ENCODE measurements around the gene LMAN2L.

LMAN2L gene

DNA sequence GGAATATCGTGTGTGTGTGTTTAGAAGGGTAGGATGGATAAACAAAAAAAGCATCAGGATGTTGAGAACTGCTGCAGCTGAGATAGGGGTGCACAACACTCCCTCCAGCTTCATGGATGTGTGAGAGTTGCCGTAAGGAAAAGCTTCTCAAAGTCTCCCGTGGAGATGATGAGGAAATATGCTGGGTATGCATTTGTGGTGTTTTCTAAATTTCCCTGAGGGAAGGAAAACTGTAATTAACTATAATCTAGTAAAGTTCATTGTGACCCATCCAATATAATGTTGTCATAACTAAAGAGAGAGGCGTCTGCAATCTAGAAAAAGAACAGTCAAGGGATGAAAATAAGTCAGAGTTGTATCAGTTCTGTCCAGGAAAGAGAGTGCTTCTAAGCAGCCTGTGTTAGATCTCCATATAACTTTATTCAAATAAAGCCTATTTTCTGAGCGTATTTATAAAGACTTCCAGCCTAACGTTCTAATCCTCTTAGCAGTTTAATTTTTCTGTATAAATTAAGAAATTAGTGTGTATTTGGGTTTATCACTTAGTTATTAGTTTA is 7.3 kb upstream of the LMAN2L start:
- no peak overlapping the region for H3K4me3 ChIP-seq (ENCODE audit: low read depth, low read length)
- TF ChIP-seq, protein P1, sequence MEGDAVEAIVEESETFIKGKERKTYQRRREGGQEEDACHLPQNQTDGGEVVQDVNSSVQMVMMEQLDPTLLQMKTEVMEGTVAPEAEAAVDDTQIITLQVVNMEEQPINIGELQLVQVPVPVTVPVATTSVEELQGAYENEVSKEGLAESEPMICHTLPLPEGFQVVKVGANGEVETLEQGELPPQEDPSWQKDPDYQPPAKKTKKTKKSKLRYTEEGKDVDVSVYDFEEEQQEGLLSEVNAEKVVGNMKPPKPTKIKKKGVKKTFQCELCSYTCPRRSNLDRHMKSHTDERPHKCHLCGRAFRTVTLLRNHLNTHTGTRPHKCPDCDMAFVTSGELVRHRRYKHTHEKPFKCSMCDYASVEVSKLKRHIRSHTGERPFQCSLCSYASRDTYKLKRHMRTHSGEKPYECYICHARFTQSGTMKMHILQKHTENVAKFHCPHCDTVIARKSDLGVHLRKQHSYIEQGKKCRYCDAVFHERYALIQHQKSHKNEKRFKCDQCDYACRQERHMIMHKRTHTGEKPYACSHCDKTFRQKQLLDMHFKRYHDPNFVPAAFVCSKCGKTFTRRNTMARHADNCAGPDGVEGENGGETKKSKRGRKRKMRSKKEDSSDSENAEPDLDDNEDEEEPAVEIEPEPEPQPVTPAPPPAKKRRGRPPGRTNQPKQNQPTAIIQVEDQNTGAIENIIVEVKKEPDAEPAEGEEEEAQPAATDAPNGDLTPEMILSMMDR (IDR thresholded peaks at IDR 0.05; ENCODE audit: low read depth, low read length) = no peak
- TF ChIP-seq POLR2A (IDR thresholded peaks at IDR 0.05; ENCODE audit: extremely low read depth, insufficient read length) (no peak), MYC (IDR thresholded peaks at IDR 0.05; ENCODE audit: low read depth, low read length) (no peak)
- TF ChIP-seq, protein P2, sequence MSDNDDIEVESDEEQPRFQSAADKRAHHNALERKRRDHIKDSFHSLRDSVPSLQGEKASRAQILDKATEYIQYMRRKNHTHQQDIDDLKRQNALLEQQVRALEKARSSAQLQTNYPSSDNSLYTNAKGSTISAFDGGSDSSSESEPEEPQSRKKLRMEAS (IDR thresholded peaks at IDR 0.05; ENCODE audit: low read depth, low read length) = no peak
- DNase-seq (ENCODE audit: low read depth) = no peak

DNA sequence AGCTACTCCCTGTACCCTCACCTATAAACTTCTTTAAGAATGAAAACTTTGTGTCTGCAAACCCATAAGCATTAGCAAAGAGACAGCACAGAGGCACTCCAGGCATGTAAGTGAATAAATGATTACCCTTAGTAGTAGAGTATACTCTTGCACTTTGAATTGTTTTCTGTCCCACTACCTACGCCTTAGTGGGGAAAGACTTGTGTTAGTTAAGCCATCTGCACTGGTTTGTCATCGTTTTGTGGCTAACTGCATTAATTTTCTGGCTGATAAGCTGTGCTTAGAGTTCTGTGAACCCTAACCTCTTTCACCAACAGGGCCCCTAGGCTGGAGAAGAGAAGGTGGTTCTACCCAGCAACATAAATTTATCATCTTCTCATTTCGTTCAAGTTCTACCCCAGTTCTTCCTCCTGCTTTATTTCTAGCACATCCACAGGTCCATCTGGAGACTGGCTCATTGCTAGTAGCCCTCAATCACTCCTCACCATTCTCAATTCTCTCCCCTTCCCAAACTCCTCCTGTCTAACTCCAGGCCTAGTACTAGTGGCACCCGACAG is 710 bp downstream of the LMAN2L start:
- peak overlapping the region; percentile 82 for H3K4me3 ChIP-seq (ENCODE audit: low read depth, low read length)
- TF ChIP-seq POLR2A (IDR thresholded peaks at IDR 0.05; ENCODE audit: extremely low read depth, insufficient read length) = no peak
- TF ChIP-seq, protein P1 (IDR thresholded peaks at IDR 0.05; ENCODE audit: low read depth, low read length) = no peak
- TF ChIP-seq, protein P2 (IDR thresholded peaks at IDR 0.05; ENCODE audit: low read depth, low read length) = no peak
- TF ChIP-seq MYC (IDR thresholded peaks at IDR 0.05; ENCODE audit: low read depth, low read length) = no peak
- DNase-seq (ENCODE audit: low read depth) = no peak

DNA sequence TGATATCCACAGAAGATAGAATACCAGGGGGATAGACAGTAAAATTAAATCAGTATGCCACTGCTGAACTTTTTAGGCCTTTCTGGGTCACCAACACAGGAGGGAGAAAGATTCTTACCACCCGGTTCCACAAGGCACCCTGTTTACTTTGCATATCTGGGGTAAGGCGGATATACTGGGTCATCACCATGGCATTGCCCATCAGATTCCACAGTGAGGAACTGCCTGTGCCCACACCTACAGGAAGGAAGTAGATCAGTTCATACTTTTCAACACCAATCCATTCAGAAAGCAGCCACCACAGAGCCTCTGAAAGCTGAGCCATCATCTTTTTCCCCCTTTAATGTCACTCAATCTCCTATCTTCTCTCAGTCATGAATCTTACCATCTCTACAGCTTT is 2.0 kb downstream of the LMAN2L start:
- TF ChIP-seq POLR2A (IDR thresholded peaks at IDR 0.05; ENCODE audit: extremely low read depth, insufficient read length) (no peak), MYC (IDR thresholded peaks at IDR 0.05; ENCODE audit: low read depth, low read length) (no peak)
- TF ChIP-seq, protein P1 (IDR thresholded peaks at IDR 0.05; ENCODE audit: low read depth, low read length) = no peak
- TF ChIP-seq, protein P2 (IDR thresholded peaks at IDR 0.05; ENCODE audit: low read depth, low read length) = no peak
- no peak overlapping the region for H3K4me3 ChIP-seq (ENCODE audit: low read depth, low read length)
- DNase-seq (ENCODE audit: low read depth) = no peak

DNA sequence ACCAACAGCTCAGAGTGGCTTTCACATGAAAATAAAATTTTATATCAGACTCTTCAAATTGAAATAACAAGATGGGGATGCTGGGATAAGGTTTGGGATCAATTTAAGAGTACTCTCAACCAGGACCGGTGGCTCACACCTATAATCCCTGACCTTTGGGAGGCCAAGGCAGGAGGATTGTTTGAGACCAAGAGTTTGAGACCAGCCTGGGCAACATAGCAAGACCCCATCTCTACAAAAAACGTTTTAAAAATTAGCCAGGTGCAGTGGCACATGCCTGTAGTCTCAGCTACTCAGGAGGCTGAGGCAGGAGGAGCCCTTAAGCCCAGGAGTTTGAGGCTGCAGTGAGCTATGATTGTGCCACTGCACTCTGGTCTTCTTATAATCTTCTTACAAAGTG is 2.6 kb downstream of the LMAN2L start:
- no peak overlapping the region for H3K4me3 ChIP-seq (ENCODE audit: low read depth, low read length)
- TF ChIP-seq POLR2A (IDR thresholded peaks at IDR 0.05; ENCODE audit: extremely low read depth, insufficient read length) (no peak), MYC (IDR thresholded peaks at IDR 0.05; ENCODE audit: low read depth, low read length) (no peak)
- TF ChIP-seq, protein P2 (IDR thresholded peaks at IDR 0.05; ENCODE audit: low read depth, low read length) = no peak
- TF ChIP-seq, protein P1 (IDR thresholded peaks at IDR 0.05; ENCODE audit: low read depth, low read length) = no peak
- DNase-seq (ENCODE audit: low read depth) = no peak

DNA sequence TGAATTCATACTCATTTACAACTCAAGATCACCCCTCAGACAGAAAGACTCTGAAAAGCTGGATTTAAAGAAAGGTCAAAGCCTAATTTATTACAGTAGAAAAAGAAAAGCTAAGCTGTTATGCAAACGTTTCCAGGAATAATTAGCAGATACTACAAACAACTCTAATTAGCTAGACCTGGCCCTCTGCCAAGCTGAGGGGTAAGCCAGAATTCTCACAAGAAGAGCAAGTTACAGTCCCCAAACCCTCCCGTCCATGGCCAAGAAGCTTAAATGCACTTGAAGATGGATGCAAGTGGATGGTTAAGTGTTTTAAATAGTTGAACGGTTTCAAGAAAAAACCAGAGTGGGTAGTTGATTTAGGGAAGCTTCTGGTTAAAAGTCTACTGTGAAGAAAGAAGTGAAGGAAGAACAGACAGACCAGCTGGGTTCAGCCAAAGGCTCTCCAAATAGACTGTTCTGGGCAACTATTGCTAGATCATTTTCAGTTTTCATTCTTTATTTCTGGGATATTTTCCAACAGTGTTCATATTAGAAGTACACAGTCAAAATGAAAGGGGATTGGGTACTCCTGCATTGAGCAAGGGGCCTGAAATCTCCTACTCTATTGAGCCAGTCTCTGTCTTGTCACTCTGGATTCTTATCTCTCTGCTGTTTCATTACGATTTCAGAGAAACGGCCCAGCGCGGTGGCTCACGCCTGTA is 4.8 kb downstream of the LMAN2L start:
- no peak for DNase-seq (ENCODE audit: low read depth)
- TF ChIP-seq MYC (IDR thresholded peaks at IDR 0.05; ENCODE audit: low read depth, low read length) (no peak), POLR2A (IDR thresholded peaks at IDR 0.05; ENCODE audit: extremely low read depth, insufficient read length) (no peak)
- TF ChIP-seq, protein P1 (IDR thresholded peaks at IDR 0.05; ENCODE audit: low read depth, low read length) = no peak
- TF ChIP-seq, protein P2 (IDR thresholded peaks at IDR 0.05; ENCODE audit: low read depth, low read length) = no peak
- H3K4me3 ChIP-seq (ENCODE audit: low read depth, low read length) = no peak overlapping the region
